GM19452 (cell line): ENCODE data around the gene PIAS1.

Experiments used
- ATAC-seq: cut with Tn5 transposase; IDR thresholded peaks from one replicate; pipeline ENCODE4 v1.9.1; 2021; ENCODE audit not compliant: unreplicated experiment

Gene PIAS1

GRCh38 chr15:68062214-68062613, 8.1 kb downstream of the PIAS1 start:
- no peak for ATAC-seq

- no peak for ATAC-seq
Observed at GRCh38 chr15:68062946-68063465, 8.9 kb downstream of the PIAS1 start.

GRCh38 chr15:68063606-68064005, 9.5 kb downstream of the PIAS1 start:
- ATAC-seq, result no peak

- ATAC-seq, result no peak
Observed at GRCh38 chr15:68073576-68074288, 19.6 kb downstream of the PIAS1 start.

- ATAC-seq, result no peak
Observed at GRCh38 chr15:68075764-68076385, 21.8 kb downstream of the PIAS1 start.

GRCh38 chr15:68078365-68078764, 24.2 kb downstream of the PIAS1 start:
- ATAC-seq, result no peak

GRCh38 chr15:68080334-68080733, 26.2 kb downstream of the PIAS1 start:
- no peak for ATAC-seq

- no peak for ATAC-seq
Observed at GRCh38 chr15:68080783-68081182, 26.7 kb downstream of the PIAS1 start.

- no peak for ATAC-seq
Observed at GRCh38 chr15:68081869-68082505, 27.9 kb downstream of the PIAS1 start.

- ATAC-seq, result no peak
Observed at GRCh38 chr15:68082735-68083134, 28.6 kb downstream of the PIAS1 start.

GRCh38 chr15:68083463-68083862, 29.3 kb downstream of the PIAS1 start:
- no peak for ATAC-seq

- ATAC-seq, result no peak
Observed at GRCh38 chr15:68085052-68085451, 30.9 kb downstream of the PIAS1 start.

GRCh38 chr15:68091743-68092142, 37.6 kb downstream of the PIAS1 start:
- ATAC-seq, result no peak

GRCh38 chr15:68096099-68096498, 42.0 kb downstream of the PIAS1 start:
- no peak for ATAC-seq

- no peak for ATAC-seq
Observed at GRCh38 chr15:68097029-68097428, 42.9 kb downstream of the PIAS1 start.

- ATAC-seq, result no peak
Observed at GRCh38 chr15:68098465-68098864, 44.4 kb downstream of the PIAS1 start.

- ATAC-seq, result no peak
Observed at GRCh38 chr15:68100194-68100593, 46.1 kb downstream of the PIAS1 start.

GRCh38 chr15:68103603-68104002, 49.5 kb downstream of the PIAS1 start:
- ATAC-seq, result no peak

- no peak for ATAC-seq
Observed at GRCh38 chr15:68106656-68107055, 52.5 kb downstream of the PIAS1 start.

GRCh38 chr15:68107142-68107541, 53.0 kb downstream of the PIAS1 start:
- no peak for ATAC-seq

GRCh38 chr15:68112706-68113105, 58.6 kb downstream of the PIAS1 start:
- ATAC-seq, result no peak

- no peak for ATAC-seq
Observed at GRCh38 chr15:68113273-68113672, 59.2 kb downstream of the PIAS1 start.
